Mesothelial cell of epicardium (in vitro differentiated cells): ENCODE results near the gene ZNF184. TPM values are rescaled to one million over a fixed set of nuclear protein-coding genes. Genes with fewer than 3 reads are reported as not detected.

Source experiments
- DNase-seq, 2 experiments: peaks; one replicate each; pipeline ENCODE4 v3.0.0; 2021; ENCODE audit warnings: low spot score in 2 of 2; ENCODE audit not compliant: unreplicated experiment in 2 of 2
- H3K27ac Mint-ChIP-seq: 2 replicates; pipeline ENCODE4 v1.8.0; 2021; ENCODE audit warnings: mixed read lengths
- H3K27me3 Mint-ChIP-seq: 2 replicates; pipeline ENCODE4 v1.8.0; 2021; ENCODE audit warnings: low read depth, mixed read lengths
- H3K36me3 Mint-ChIP-seq: 2 replicates; pipeline ENCODE4 v1.8.0; 2021; ENCODE audit warnings: mixed read lengths
- H3K4me1 Mint-ChIP-seq: 2 replicates; pipeline ENCODE4 v1.8.0; 2021; ENCODE audit warnings: mixed read lengths
- H3K4me3 Mint-ChIP-seq: 2 replicates; pipeline ENCODE4 v1.8.0; 2021; ENCODE audit warnings: mild to moderate bottlenecking, moderate library complexity, mixed read lengths
- H3K9me3 Mint-ChIP-seq: 2 replicates; pipeline ENCODE4 v1.8.0; 2021; ENCODE audit warnings: mixed read lengths
- CTCF ChIP-seq: fragments of 200-600 bp; sonication (generic); IDR thresholded peaks from one replicate; pipeline ENCODE4 v1.5.0; 2021; ENCODE audit warnings: antibody characterized with exemption; ENCODE audit not compliant: unreplicated experiment
- total RNA-seq: library from RNA; stranded (reverse); gene quantifications from 3 replicates; pipeline ENCODE4 v1.2.1, GENCODE V29; 2021

Gene ZNF184
- total RNA-seq, 1 donor from 2014 or later, result 14.3 TPM

GRCh38 chr6:27477318-27478013, 4.6 kb upstream of the ZNF184 start:
- H3K4me1 Mint-ChIP-seq, result no peaks in the 10 kb centered on the region
- no peak for TF ChIP-seq CTCF
- H3K9me3 Mint-ChIP-seq, result no peaks in the 10 kb centered on the region
- H3K27ac Mint-ChIP-seq, result no peak overlapping the region
- no peak for DNase-seq
- H3K27me3 Mint-ChIP-seq, result no peaks in the 10 kb centered on the region
- H3K36me3 Mint-ChIP-seq, result no peaks in the 10 kb centered on the region
- H3K4me3 Mint-ChIP-seq, result no peak overlapping the region

- Mint-ChIP-seq H3K9me3 (no peaks in the 10 kb centered on the region), H3K27me3 (no peaks in the 10 kb centered on the region), H3K4me3 (no peak overlapping the region), H3K4me1 (peaks cover 10% of the 10 kb centered on the region), H3K36me3 (no peaks in the 10 kb centered on the region), H3K27ac (no peak overlapping the region)
- no peak for DNase-seq
- no peak for TF ChIP-seq CTCF
These were observed 3.2 kb upstream of the ZNF184 start for GRCh38 chr6:27476090-27476489.

- no peak for TF ChIP-seq CTCF
- DNase-seq, result no peak
- Mint-ChIP-seq H3K27me3 (no peaks in the 10 kb centered on the region), H3K4me1 (peaks cover 20% of the 10 kb centered on the region), H3K27ac (no peak overlapping the region), H3K36me3 (peaks cover 5% of the 10 kb centered on the region), H3K9me3 (no peaks in the 10 kb centered on the region), H3K4me3 (peak overlapping the region; percentile 81)
These were observed 1.8 kb upstream of the ZNF184 start for GRCh38 chr6:27474672-27475071.

GRCh38 chr6:27474172-27474465, 1.2 kb upstream of the ZNF184 start:
- H3K27ac Mint-ChIP-seq, result no peak overlapping the region

GRCh38 chr6:27472182-27472616, 706 bp downstream of the ZNF184 start:
- peak; percentile 24 to 66 for DNase-seq
- TF ChIP-seq CTCF, result no peak
- Mint-ChIP-seq H3K4me3 (peak overlapping the region; percentile 81), H3K27me3 (no peaks in the 10 kb centered on the region), H3K27ac (peak overlapping the region; percentile 93), H3K36me3 (peaks cover 25% of the 10 kb centered on the region), H3K9me3 (no peaks in the 10 kb centered on the region), H3K4me1 (peaks cover 31% of the 10 kb centered on the region)

More at GRCh38 chr6:27474172-27474465, 1.2 kb upstream of the ZNF184 start:
- Mint-ChIP-seq H3K9me3 (no peaks in the 10 kb centered on the region), H3K4me3 (peak overlapping the region; percentile 81), H3K4me1 (peaks cover 23% of the 10 kb centered on the region), H3K36me3 (peaks cover 8% of the 10 kb centered on the region), H3K27me3 (no peaks in the 10 kb centered on the region)
- no peak for DNase-seq
- TF ChIP-seq CTCF, result no peak
